NCI-H226 (cell line): ENCODE results near the gene CCDC188.

ENCODE experiments used
- DNase-seq: peaks from one replicate; pipeline ENCODE4 v3.0.0-alpha.2; 2015

The CCDC188 gene

GRCh38 chr22:20116376-20116950 lies 34.4 kb downstream of the CCDC188 start:
- no peak for DNase-seq

DNA sequence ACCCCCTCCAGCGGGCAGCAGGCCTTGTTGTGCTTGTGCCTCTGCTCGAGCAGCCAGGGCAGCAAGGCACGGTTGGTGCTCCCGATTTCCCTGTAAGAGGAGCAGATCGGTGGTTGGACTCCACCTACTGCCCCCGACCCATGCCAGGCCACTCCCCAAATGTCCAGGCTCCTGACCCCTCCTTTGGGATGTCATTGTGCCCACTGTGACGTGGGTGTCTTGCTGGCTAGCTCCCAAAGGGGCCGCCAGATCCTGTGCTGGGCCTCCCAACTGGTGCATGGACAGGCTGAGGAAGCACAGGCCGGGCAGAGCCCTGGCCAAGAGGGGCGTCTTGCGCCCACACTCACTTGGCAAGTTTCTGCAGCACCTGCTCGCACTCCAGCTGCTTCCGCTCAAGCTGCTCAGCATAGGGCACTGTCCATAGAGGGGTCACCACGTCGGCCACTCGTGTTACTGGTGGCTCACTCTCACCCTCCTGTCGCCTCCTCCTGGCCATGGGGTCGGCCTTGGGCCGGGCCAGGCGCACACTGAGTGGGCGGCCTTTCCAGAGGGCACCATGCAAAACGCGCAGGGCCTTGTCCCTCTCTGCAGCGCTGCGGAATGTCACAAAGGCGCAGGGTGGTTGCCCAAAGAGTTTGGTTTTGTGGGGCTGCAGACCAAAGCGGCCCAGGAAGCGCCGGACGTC lies 35.0 kb downstream of the CCDC188 start, which contains the start of gene RANBP1:
TSS of gene RANBP1 (plus strand) at position 414 of the 685 bp plus-strand sequence. CDS start at position 495, 81 bp downstream.
- no peak for DNase-seq

DNA sequence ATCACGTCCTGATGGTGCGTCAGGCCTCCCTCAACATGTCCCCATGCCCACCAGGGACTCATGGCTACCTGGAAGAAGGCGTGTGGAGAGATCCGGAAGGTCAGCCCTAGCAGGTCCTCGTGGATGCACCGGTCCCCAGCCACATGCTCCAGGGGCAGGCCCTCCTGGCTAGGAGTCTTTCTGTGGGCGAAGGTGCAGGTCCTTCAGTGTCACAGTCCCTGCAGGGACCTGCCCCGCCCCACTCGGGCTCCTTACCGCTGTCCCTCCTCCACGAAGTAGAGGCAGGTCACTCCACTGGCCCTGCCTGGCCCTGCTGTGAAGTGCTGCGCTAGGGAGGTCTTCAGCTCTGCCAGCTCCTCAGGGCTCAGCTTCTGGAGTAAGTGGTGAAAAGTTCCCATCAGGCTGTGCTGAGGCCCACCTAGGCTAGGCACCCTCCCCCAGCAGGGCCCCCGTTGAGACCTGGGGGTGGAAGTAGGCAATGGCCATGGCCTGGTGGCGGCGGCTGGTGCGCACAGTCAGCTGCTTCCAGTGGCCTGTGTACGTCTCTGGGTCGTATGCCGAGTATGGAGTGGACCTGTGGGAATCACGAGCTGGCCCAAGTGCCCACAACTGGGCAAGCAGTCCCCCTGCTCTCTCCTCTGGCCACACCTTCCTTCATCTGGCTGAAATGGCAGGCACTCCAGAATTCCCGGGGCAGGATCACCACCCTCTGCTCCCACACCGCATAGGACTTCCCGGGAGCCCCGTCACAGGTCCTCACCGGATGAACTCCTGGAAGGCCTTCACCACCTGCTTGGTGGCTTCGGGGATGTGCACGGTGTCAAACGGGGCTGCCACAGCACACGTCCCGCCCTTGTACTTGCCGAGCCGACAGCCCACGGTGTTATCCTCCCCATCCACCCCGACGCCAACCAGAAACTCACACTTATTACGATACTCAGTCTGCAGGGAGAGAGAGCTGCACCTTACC lies 36.1 kb downstream of the CCDC188 start:
- DNase-seq = no peak

DNA sequence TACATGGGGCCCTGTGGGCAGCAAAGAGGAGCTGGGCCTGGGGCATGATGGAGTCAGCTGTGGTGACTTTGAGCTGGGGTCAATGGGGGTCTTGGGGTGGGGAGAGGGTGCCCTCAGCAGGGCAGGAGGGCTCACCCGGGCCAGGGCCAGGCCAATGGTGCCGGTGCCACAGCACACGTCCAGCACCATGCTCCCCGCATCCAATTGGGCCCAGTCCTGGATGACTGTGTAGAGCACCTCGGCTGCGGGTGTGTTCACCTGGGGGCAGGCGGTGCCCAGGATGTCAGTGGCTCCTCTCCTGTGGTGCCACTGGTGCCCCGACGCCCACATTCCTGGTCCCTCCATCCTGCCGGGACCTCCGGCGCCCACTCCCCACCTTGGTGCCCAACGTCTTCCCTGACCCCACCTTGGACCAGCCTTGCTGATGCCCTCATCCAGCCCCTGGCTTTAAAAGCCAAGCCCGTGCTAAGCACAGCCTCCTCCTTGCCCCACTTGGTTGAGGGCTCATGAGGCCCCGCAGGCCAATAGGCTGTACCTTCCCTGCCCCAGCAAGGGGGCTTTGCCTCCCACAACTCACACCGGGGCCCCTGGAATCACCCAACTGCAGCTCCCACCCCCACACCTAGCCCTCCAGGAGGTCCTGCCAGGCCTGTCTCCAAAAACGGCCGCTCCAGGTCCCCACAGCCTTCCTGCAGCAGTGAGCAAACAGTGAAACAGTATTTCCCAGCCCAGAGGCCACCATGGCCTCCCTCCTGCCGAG lies 37.1 kb downstream of the CCDC188 start:
- no peak for DNase-seq

DNA sequence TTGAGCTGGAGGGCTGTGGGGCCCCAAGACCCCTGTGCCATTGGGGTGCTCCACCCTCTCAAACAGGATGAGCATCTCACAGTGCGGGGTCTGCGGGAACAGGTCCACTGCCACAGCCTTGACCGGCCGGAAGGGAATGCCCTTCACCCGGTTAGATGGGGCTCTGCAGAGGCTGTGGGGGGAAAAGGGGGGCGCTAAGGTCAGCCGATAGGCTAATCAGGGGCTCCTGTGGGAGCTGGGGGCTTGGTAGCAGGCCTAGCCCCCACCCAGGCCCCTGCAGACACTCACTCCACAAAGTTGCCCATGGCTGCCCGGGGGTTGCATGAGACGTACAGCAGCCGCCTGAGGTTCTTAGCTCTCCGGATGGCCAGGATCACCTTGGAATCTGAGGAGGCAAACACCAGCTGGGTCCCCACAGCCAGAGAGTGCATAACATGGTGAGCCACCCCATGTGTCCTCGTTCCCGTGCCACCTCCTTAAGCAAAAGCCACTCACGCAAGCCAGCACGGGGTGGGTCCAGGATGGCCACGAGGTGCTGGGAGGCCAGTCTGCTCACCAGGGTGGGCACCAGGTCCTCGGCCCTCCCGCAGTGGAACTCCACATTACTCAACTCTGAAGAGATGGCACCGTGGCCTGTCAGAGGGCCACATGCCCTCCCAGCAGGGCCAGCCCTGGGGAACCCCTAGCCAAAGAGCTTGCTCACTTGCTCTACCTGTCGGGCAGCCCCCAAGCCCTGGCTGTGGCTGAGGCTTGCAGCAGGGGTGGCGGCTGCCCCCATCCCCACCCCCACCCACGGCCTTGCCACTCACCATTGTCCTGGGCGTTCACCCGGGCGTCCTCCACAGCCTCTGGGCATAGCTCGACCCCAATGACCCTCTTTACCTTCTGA lies 38.0 kb downstream of the CCDC188 start:
- DNase-seq = no peak

- no peak for DNase-seq
Measured at GRCh38 chr22:20111689-20112622, 38.9 kb downstream of the CCDC188 start.

- no peak for DNase-seq
Measured at GRCh38 chr22:20111045-20111688, 39.7 kb downstream of the CCDC188 start.

DNA sequence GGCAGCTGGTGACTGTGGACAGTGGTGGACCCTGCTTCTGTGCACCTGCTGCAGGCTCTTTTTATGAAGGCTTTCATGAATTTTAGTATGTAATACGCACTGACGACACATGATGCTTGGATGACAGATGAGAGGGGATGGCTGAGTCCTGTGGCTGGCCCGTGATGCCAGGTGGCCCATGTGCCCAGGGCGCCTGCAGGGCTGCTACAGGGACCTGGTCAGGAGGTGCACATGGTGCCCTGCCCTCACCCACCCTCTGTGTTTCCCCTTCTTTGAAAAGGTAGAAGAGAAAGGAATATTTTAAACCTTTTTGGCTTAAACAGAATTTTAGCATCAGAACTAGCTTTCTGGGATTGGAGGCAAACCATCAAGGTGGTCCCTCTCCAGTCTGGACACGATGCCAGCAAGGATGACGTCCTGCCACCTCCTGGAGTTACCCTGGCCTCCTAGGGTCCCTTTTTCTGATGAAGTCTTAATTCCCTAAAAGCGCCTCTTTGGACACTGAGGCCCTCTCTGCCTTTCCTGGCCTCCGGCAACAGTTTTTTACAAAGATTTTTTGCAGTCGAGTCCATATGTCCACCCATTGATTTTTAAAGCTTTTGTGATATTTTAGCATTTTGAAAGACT lies 40.4 kb downstream of the CCDC188 start:
- no peak for DNase-seq

DNA sequence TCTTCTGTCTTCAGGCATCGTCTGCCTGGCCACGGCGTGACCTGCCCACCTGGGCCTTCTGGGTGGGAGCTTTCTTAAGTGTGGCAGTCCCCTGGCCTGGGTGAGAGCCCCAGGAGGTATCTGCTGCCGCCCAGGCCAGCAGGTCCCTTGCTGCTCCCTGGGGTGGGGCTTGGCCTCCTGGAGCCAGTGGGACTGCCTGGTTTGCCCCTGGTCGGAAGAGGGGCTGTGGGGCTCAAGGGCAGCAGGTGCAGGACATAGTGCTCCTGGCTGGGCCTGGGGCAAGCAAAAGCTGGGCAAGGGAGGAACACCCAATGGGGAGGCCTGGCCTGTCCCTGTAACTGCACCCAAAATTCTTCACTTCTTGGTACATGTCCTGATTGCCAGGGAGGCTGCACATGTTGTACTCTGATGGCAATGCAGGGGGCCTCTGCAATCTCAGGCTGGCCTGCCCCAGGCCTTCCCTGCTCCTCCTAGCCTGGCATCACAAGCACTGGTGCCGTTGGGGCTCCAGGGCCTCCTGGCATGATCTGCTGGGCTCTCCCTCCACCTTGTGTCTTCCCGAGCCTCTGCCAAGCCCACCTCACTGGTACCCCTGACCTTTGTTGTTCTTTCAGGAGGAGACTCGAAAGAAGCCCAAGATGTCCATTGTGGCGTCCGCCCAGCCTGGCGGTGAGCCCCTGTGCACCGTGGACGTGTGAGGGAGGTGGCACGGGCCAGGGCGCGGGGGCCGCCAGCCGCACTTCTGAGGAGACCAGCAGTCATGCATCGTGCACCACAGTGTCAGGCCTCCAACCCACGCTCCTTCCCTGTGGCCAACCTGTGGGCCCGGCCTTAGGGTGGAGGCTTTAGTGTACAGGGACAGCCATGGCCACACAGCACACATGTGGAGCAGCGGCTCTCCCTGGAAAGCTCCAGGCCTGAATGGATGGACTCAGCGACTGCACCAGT lies 41.2 kb downstream of the CCDC188 start:
- no peak for DNase-seq

DNA sequence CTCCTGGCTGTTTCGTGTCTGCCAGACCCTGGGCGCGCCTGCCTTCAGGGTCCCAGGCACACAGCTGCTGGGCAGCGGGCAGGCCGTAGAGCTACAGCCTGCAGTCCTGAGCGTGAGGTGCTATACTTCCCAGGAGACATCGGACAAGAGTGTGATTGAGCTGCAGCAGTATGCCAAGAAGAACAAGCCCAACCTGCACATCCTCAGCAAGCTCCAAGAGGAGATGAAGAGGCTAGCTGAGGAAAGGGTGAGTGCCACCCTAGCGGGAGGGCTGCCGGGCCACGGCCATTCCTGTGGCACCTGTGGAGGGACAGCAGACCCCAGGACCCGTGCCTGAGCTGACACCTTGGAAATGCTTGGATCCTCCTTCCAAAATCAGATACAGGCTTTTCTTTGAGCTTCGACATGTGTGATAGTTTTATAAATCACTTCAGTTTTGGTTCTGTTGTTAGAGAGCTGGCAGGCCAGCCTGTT lies 42.1 kb downstream of the CCDC188 start:
- DNase-seq = no peak

- no peak for DNase-seq
Measured at GRCh38 chr22:20107951-20108756, 42.7 kb downstream of the CCDC188 start.

- no peak for DNase-seq
Measured at GRCh38 chr22:20107471-20107901, 43.4 kb downstream of the CCDC188 start.

DNA sequence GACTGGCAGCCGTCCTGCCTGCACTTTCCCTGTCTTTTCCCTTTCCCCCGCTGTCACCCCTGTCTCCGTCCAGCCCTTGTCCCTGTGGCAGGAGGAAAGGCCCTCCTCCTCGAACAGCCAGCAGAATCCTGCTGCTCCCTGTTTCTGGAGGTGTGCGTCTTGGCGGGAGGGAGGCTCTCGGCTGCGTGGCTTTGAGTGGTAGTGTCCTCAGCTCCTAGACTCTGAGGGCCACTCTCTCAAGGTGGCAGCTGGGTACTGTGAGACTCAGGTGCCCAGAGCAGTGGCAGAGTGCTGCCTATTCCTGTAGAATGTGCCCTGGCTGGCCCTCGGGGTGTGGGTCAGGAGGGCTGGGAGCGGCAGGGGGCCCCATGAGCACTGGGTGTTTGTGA lies 44.0 kb downstream of the CCDC188 start:
- no peak for DNase-seq

DNA sequence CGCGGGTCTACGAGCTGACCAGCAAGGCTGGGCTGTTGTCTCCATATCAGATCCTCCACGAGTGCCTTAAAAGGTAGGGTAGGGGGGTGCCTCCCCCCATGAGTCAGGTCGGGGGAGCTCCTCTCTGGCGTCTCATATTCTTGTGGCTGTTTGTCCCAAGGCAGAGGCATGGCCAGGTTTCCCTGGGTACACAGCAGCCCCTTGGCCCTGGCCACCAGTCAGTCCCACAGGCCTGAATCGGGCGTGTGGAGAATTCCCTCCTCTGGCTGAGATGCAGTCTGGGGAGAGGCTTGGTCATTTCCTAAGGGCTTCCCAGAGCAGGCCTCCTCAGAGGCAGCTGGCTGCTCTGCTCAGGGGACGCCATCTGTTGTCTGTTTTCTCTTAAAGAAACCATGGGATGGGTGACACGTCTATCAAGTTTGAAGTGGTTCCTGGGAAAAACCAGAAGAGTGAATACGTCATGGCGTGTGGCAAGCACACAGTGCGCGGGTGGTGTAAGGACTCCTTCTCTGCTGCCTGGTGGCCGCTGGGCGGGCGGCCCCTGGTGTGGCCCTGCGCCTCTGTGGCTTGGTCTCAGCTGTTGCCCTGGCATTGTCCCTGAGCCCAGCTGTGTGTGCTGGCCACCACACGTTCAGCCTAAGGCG lies 44.5 kb downstream of the CCDC188 start:
- no peak for DNase-seq

DNA sequence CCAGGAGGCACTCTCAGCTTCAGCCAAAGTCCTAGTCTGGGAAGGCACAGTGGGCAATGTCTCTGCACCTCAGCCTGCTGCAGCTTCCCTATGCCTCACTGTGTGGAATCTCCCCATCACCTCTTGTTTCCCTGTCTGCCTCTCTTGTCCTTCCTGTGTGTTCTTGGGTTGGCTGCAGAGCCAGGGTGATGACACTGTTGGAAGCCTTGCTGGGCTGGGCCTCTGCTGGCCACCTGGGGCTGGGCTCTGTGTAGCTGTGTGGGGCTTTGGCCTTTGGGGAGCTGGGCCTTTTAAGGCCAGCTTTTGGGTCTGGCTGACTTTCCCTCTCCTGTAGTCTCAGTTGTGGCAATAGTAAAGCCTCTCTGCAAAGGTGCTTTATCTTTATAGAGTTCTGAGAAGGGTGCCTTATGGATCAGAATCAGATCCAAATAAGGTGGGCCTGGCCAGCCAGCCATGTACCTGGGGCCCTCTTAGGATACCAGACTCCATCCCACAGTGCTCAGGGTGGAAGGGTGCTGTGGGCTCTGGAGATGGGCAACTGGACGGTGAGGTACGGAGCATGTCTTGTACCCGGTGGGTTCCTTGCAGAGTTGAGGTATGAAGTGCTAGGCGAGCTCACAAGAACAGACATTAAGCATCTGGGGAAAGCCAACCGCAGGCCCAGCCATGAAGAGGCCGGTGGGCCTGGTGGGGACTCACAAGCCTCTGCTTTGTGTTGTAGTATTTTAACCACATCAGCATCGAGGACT lies 45.2 kb downstream of the CCDC188 start:
- DNase-seq = no peak

- DNase-seq = no peak
Measured at GRCh38 chr22:20102203-20102780, 48.6 kb downstream of the CCDC188 start.
